GM12878 (cell line): ENCODE data around the gene BFSP1. TPM values are rescaled to one million over a fixed set of nuclear protein-coding genes. Genes with fewer than 3 reads are reported as not detected.

ENCODE experiments used
- ATAC-seq: fragments of 200-7000 bp; cut with Tn5 transposase; 3 replicates; pipeline ENCODE4 v1.9.1; 2020; ENCODE audit warnings: mild to moderate bottlenecking, moderate library complexity
- BruUV-seq: library from RNA; stranded (reverse); fragments of 400-500 nt; replicated peaks from 2 replicates; lab custom pipeline; 2021; lab: Mats Ljungman, UMichigan
- CTCF ChIA-PET: fragments of 300-600 bp; sonication (Branson Sonifier 250); formaldehyde crosslinking; extraction: SDS; loops from one replicate; lab custom pipeline; 2021; ENCODE audit warnings: inconsistent platforms; lab: Yijun Ruan, JAX
- POLR2A ChIA-PET: fragments of 350-600 bp; formaldehyde crosslinking; extraction: SDS; loops from one replicate; lab custom pipeline; 2021; ENCODE audit warnings: inconsistent platforms; lab: Charles Lee
- RAD21 ChIA-PET: fragments of 300-600 bp; sonication (Branson Sonifier 250); formaldehyde crosslinking; loops from one replicate; lab custom pipeline; 2023; ENCODE audit warnings: antibody characterized with exemption; ENCODE audit not compliant: unreplicated experiment; lab: Charles Lee
- SMC1A ChIA-PET: fragments of 300-600 bp; sonication (Branson Sonifier 250); formaldehyde crosslinking; loops from one replicate; lab custom pipeline; 2023; ENCODE audit not compliant: unreplicated experiment, uncharacterized antibody; lab: Charles Lee
- DNase-seq: peaks from one replicate; pipeline ENCODE4 v3.0.0-alpha.2; 2011; ENCODE audit warnings: low read depth, low spot score
- FAIRE-seq: peaks from 3 replicates; lab custom pipeline; 2011; peaks lifted over from hg19 to GRCh38; lab: Jason Lieb, UNC
- H2AFZ ChIP-seq: 2 replicates; pipeline ENCODE4 v1.6.0; 2011; ENCODE audit warnings: low read depth, low read length, control low read depth; ENCODE audit not compliant: control insufficient read depth
- H3K27ac ChIP-seq: 2 replicates; pipeline ENCODE4 v1.5.1; 2011; ENCODE audit warnings: control low read depth; ENCODE audit not compliant: control insufficient read depth, insufficient read depth
- H3K27me3 ChIP-seq, 2 experiments: replicated peaks in 1 of 2; 2 replicates each; pipeline versions ENCODE4 v1.6.0 to v1.6.1; 2011; ENCODE audit warnings: low read length in 1 of 2; ENCODE audit not compliant: control insufficient read depth in 2 of 2, insufficient read depth in 2 of 2
- H3K36me3 ChIP-seq, 2 experiments: 2 replicates each; pipeline ENCODE4 v1.5.1; 2011; ENCODE audit warnings: low read length in 1 of 2; ENCODE audit not compliant: control insufficient read depth in 2 of 2, insufficient read depth in 2 of 2
- H3K4me1 ChIP-seq: 2 replicates; pipeline ENCODE4 v1.6.1; 2011; ENCODE audit warnings: mild to moderate bottlenecking, low read length, moderate library complexity, mixed read lengths; ENCODE audit not compliant: control insufficient read depth, insufficient read depth
- H3K4me2 ChIP-seq: 2 replicates; pipeline ENCODE4 v1.6.0; 2011; ENCODE audit warnings: control low read depth; ENCODE audit not compliant: control insufficient read depth, insufficient read depth
- H3K4me3 ChIP-seq: fragments of 200-600 bp; sonication (generic); 2 replicates; pipeline ENCODE4 v1.5.1; 2016
- H3K79me2 ChIP-seq: 2 replicates; pipeline ENCODE4 v1.6.0; 2011; ENCODE audit warnings: low read length; ENCODE audit not compliant: control insufficient read depth, insufficient read depth
- H3K9ac ChIP-seq: 2 replicates; pipeline ENCODE4 v1.8.0; 2011; ENCODE audit warnings: low read length, control low read depth, mixed read lengths; ENCODE audit not compliant: control insufficient read depth, insufficient read depth
- H3K9me3 ChIP-seq: replicated peaks from 3 replicates; pipeline ENCODE4 v1.5.1; 2011; ENCODE audit warnings: mild to moderate bottlenecking, low read length; ENCODE audit not compliant: control insufficient read depth, insufficient read depth
- H4K20me1 ChIP-seq: 2 replicates; pipeline ENCODE4 v1.6.0; 2011; ENCODE audit not compliant: control insufficient read depth, insufficient read depth
- BCL11A ChIP-seq: IDR thresholded peaks from 2 replicates; pipeline ENCODE4 v1.6.1; 2011; ENCODE audit warnings: low read depth, low read length
- CREB1 ChIP-seq: IDR thresholded peaks from 2 replicates; pipeline ENCODE4 v1.6.1; 2012; ENCODE audit warnings: low read depth, mild to moderate bottlenecking, inconsistent platforms
- EZH2 ChIP-seq: IDR thresholded peaks from 2 replicates; pipeline ENCODE4 v1.6.1; 2012; ENCODE audit warnings: low read depth, mild to moderate bottlenecking, control low read depth, inconsistent platforms, low read length, borderline replicate concordance; ENCODE audit not compliant: control insufficient read depth
- HCFC1 ChIP-seq: fragments of 150-350 bp; IDR thresholded peaks from 2 replicates; pipeline ENCODE4 v1.6.1; 2014; ENCODE audit warnings: low read length
- KDM1A ChIP-seq: fragments of 200-600 bp; sonication (generic); IDR thresholded peaks from 2 replicates; pipeline ENCODE4 v1.6.1; 2016; ENCODE audit warnings: borderline replicate concordance
- MYB ChIP-seq: fragments of 150-350 bp; IDR thresholded peaks from 2 replicates; pipeline ENCODE4 v1.6.1; 2014; ENCODE audit warnings: mild to moderate bottlenecking, low read depth, low read length, borderline replicate concordance
- NFYA ChIP-seq: IDR thresholded peaks from 2 replicates; pipeline ENCODE4 v1.6.1; 2011; ENCODE audit warnings: low read depth, mild to moderate bottlenecking, low read length, improper control_type of control experiment, borderline replicate concordance
- POLR2A ChIP-seq: IDR thresholded peaks from 2 replicates; pipeline ENCODE4 v1.6.1; 2011; ENCODE audit warnings: low read depth, mild to moderate bottlenecking, low read length
- SPI1 ChIP-seq: IDR thresholded peaks from 2 replicates; pipeline ENCODE4 v1.6.1; 2011; ENCODE audit warnings: low read depth, mild to moderate bottlenecking, low read length, moderate library complexity, borderline replicate concordance; ENCODE audit not compliant: insufficient read depth
- TAF1 ChIP-seq: IDR thresholded peaks from 2 replicates; pipeline ENCODE4 v1.6.1; 2011; ENCODE audit warnings: mild to moderate bottlenecking, low read depth, low read length, borderline replicate concordance
- TCF12 ChIP-seq: IDR thresholded peaks from 2 replicates; pipeline ENCODE4 v1.6.1; 2011; ENCODE audit warnings: low read depth, mild to moderate bottlenecking, low read length
- ZBED1 ChIP-seq: IDR thresholded peaks from 2 replicates; pipeline ENCODE4 v1.6.1; 2016; ENCODE audit warnings: borderline replicate concordance
- ZNF274 ChIP-seq: IDR thresholded peaks from one replicate; pipeline ENCODE4 v1.8.0; 2011; ENCODE audit not compliant: insufficient read length, insufficient read depth
- WGBS: methylation state at CpG from one replicate; pipeline ENCODE4 v1.1.6; 2016; ENCODE audit warnings: low lambda C conversion rate; ENCODE audit not compliant: insufficient replicate concordance, insufficient coverage; ENCODE audit errors: missing lambda C conversion rate; 5-methylcytosine and 5-hydroxymethylcytosine counted together
- in situ Hi-C: fragments of 300-500 bp; cut with MboI; formaldehyde crosslinking; loops from 9 replicates; pipeline ENCODE4 v1.14.3; 2018; ENCODE audit warnings: mixed read lengths
- intact Hi-C: fragments of 100-400 bp; cut with micrococcal nuclease; formaldehyde crosslinking; loops from one replicate; pipeline ENCODE4 v1.14.2; 2022; ENCODE audit not compliant: unreplicated experiment
- polyA plus RNA-seq, 11 experiments: library from polyadenylated mRNA; depleted of rRNA in 4 of 11; unstranded in 6 of 11; stranded (reverse) in 5 of 11; fragments of >200 nt; fragmentation: Nextera tagmentation in 4 of 11; fragmentation: Illumina TruSeq in 1 of 11; extraction: Ambion mirVana in 4 of 11; extraction: Trizol in 1 of 11; gene quantifications; 1 replicate in 1 of 11; 2 replicates in 10 of 11; pipeline versions ENCODE4 v1.2.1 to v1.2.3, GENCODE V29; 2011 to 2016; ENCODE audit warnings: inconsistent platforms in 2 of 11, missing spikeins in 2 of 11, low read depth in 1 of 11
- total RNA-seq, 4 experiments: library from RNA; depleted of rRNA in 3 of 4; stranded (reverse); fragments of >200 nt in 3 of 4; fragmentation: Illumina TruSeq in 1 of 4; extraction: Trizol in 1 of 4; gene quantifications; 2 replicates each; pipeline versions ENCODE4 v1.2.1 to v1.2.3, GENCODE V29; 2013 to 2021
- TF ChIP-seq, protein P1 (sequence below): fragments of 450-650 bp; IDR thresholded peaks from 2 replicates; pipeline ENCODE4 v1.6.1; 2017; ENCODE audit warnings: low read depth, mild to moderate bottlenecking, moderate library complexity
- TF ChIP-seq, protein P2 (sequence below): fragments of 450-650 bp; IDR thresholded peaks from 2 replicates; pipeline ENCODE4 v1.6.1; 2016; ENCODE audit warnings: mild to moderate bottlenecking
- TF ChIP-seq, protein P3 (sequence below): fragments of 450-650 bp; IDR thresholded peaks from 2 replicates; pipeline ENCODE4 v1.6.1; 2018; ENCODE audit warnings: borderline replicate concordance, mild to moderate bottlenecking; ENCODE audit not compliant: partially characterized antibody
- TF ChIP-seq, protein P4 (sequence below): IDR thresholded peaks from 2 replicates; pipeline ENCODE4 v1.6.1; 2012; ENCODE audit warnings: low read length, inconsistent platforms

The BFSP1 gene
- total and polyA plus RNA-seq, 10 of the 15 experiments (the other 5 are each of a cell fraction or from before 2014, with no cell fraction given), result 0.06 to 0.22 (median 0.11) TPM; not detected in 3

DNA sequence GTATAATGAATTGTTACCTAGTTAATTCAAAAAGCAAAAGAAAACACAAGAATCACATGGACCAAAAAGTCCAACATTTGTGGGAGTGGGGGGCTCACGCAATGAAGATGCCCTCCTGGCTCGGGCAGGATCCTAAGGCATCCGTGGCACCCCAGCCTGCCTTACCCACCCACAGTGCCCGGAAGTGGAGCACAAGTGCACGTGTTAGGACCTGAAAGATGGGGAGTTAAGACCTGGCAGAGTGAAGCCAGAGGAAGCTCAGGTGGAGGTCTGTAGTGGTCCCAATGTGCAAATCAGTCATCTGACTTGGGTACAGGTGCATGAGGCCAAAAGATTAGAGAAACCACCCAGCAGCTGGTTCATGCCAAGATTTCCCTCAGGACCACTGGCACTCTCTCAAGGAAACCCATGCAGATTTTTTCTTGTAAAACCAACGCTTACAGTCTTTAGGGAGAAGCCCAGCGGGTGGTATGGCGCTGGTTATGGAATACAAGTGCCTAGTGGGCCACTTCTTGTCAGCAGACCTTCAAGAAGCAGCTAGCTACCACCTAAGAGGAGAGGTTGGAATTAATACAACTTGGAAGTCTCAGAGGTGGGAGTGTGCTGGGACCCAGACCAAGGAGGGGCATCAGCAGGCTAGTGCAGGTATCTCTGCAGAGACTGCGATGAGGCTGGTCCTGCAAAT, 42.1 kb downstream of the BFSP1 start:
- DNase-seq (no peak), FAIRE-seq (no peak), ATAC-seq (no peak)
- POLR2A ChIA-PET, result no interaction called here
- BruUV-seq, result no TSS peak
- no peaks in the 10 kb centered on the region for H3K9me3 ChIP-seq
- 9% methylated on average over 9 of the region's 9 CpGs for WGBS
- H3K79me2 ChIP-seq, result no peaks in the 10 kb centered on the region
- H3K4me2 ChIP-seq, result no peak overlapping the region
- no peaks in the 10 kb centered on the region for H4K20me1 ChIP-seq
- SMC1A ChIA-PET, result no interaction called here
- no peaks in the 10 kb centered on the region for H3K4me1 ChIP-seq
- no peak overlapping the region for H3K4me3 ChIP-seq
- H3K27me3 ChIP-seq, result peaks cover 1 to 2% of the 10 kb centered on the region in 2 experiments; a peak in 1 of 4 replicates
- no peak overlapping the region for H2AFZ ChIP-seq
- no peak overlapping the region for H3K9ac ChIP-seq
- H3K27ac ChIP-seq, result no peak overlapping the region
- CTCF ChIA-PET, result no interaction called here
- in situ Hi-C loops, result no loop called here
- RAD21 ChIA-PET, result no interaction called here
- intact Hi-C loops, result no loop called here
- H3K36me3 ChIP-seq, result no peaks in the 10 kb centered on the region
- TF ChIP-seq, protein P1, sequence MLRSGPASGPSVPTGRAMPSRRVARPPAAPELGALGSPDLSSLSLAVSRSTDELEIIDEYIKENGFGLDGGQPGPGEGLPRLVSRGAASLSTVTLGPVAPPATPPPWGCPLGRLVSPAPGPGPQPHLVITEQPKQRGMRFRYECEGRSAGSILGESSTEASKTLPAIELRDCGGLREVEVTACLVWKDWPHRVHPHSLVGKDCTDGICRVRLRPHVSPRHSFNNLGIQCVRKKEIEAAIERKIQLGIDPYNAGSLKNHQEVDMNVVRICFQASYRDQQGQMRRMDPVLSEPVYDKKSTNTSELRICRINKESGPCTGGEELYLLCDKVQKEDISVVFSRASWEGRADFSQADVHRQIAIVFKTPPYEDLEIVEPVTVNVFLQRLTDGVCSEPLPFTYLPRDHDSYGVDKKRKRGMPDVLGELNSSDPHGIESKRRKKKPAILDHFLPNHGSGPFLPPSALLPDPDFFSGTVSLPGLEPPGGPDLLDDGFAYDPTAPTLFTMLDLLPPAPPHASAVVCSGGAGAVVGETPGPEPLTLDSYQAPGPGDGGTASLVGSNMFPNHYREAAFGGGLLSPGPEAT, result no peak
- TF ChIP-seq KDM1A (no peak), ZNF274 (no peak), TAF1 (no peak), MYB (no peak), BCL11A (no peak), HCFC1 (no peak), POLR2A (no peak), ZBED1 (no peak), EZH2 (no peak), NFYA (no peak), CREB1 (no peak), TCF12 (no peak), SPI1 (no peak)
- TF ChIP-seq, protein P2, sequence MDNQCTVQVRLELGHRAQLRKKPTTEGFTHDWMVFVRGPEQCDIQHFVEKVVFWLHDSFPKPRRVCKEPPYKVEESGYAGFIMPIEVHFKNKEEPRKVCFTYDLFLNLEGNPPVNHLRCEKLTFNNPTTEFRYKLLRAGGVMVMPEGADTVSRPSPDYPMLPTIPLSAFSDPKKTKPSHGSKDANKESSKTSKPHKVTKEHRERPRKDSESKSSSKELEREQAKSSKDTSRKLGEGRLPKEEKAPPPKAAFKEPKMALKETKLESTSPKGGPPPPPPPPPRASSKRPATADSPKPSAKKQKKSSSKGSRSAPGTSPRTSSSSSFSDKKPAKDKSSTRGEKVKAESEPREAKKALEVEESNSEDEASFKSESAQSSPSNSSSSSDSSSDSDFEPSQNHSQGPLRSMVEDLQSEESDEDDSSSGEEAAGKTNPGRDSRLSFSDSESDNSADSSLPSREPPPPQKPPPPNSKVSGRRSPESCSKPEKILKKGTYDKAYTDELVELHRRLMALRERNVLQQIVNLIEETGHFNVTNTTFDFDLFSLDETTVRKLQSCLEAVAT, result no peak
- TF ChIP-seq, protein P3, sequence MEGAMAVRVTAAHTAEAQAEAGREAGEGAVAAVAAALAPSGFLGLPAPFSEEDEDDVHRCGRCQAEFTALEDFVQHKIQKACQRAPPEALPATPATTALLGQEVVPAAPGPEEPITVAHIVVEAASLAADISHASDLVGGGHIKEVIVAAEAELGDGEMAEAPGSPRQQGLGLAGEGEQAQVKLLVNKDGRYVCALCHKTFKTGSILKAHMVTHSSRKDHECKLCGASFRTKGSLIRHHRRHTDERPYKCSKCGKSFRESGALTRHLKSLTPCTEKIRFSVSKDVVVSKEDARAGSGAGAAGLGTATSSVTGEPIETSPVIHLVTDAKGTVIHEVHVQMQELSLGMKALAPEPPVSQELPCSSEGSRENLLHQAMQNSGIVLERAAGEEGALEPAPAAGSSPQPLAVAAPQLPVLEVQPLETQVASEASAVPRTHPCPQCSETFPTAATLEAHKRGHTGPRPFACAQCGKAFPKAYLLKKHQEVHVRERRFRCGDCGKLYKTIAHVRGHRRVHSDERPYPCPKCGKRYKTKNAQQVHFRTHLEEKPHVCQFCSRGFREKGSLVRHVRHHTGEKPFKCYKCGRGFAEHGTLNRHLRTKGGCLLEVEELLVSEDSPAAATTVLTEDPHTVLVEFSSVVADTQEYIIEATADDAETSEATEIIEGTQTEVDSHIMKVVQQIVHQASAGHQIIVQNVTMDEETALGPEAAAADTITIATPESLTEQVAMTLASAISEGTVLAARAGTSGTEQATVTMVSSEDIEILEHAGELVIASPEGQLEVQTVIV, result no peak
- TF ChIP-seq, protein P4, sequence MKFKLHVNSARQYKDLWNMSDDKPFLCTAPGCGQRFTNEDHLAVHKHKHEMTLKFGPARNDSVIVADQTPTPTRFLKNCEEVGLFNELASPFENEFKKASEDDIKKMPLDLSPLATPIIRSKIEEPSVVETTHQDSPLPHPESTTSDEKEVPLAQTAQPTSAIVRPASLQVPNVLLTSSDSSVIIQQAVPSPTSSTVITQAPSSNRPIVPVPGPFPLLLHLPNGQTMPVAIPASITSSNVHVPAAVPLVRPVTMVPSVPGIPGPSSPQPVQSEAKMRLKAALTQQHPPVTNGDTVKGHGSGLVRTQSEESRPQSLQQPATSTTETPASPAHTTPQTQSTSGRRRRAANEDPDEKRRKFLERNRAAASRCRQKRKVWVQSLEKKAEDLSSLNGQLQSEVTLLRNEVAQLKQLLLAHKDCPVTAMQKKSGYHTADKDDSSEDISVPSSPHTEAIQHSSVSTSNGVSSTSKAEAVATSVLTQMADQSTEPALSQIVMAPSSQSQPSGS, result no peak
